Neural progenitor cell (in vitro differentiated cells): ENCODE data around the gene JADE2. TPM values are rescaled to one million over a fixed set of nuclear protein-coding genes. Genes with fewer than 3 reads are reported as not detected.

Experiments used
- DNase-seq: peaks from one replicate; pipeline ENCODE4 v3.0.0-alpha.2; 2016; ENCODE audit warnings: low spot score
- H2AFZ ChIP-seq: fragments of 200-600 bp; sonication (generic); replicated peaks from 2 replicates; pipeline ENCODE4 v1.6.1; 2016; ENCODE audit warnings: antibody characterized with exemption
- H3F3A ChIP-seq: fragments of 200-600 bp; sonication (generic); 2 replicates; pipeline ENCODE4 v1.6.1; 2016; ENCODE audit warnings: antibody characterized with exemption, low read depth
- H3K27ac ChIP-seq: fragments of 200-600 bp; sonication (generic); 2 replicates; pipeline ENCODE4 v1.5.1; 2016; ENCODE audit warnings: mild to moderate bottlenecking
- H3K27me3 ChIP-seq: fragments of 200-600 bp; sonication (generic); 2 replicates; pipeline ENCODE4 v1.6.1; 2016; ENCODE audit warnings: mild to moderate bottlenecking, moderate library complexity
- H3K36me3 ChIP-seq: fragments of 200-600 bp; sonication (generic); 2 replicates; pipeline ENCODE4 v1.5.1; 2016
- H3K4me1 ChIP-seq: fragments of 200-600 bp; sonication (generic); 2 replicates; pipeline ENCODE4 v1.6.1; 2016; ENCODE audit warnings: mixed run types
- H3K4me2 ChIP-seq: fragments of 200-600 bp; sonication (generic); 2 replicates; pipeline ENCODE4 v1.6.1; 2016
- H3K4me3 ChIP-seq: fragments of 200-600 bp; sonication (generic); 2 replicates; pipeline ENCODE4 v1.5.1; 2016
- H3K79me2 ChIP-seq: fragments of 200-600 bp; sonication (generic); 2 replicates; pipeline ENCODE4 v1.6.1; 2016; ENCODE audit warnings: low read depth
- H3K9ac ChIP-seq: fragments of 200-600 bp; sonication (generic); 2 replicates; pipeline ENCODE4 v1.6.1; 2016
- H3K9me3 ChIP-seq: fragments of 200-600 bp; sonication (generic); 2 replicates; pipeline ENCODE4 v1.5.1; 2016; ENCODE audit warnings: low read depth
- H4K20me1 ChIP-seq: fragments of 200-600 bp; sonication (generic); 2 replicates; pipeline ENCODE4 v1.6.1; 2016; ENCODE audit warnings: low read depth
- H3K27ac Mint-ChIP-seq: 3 replicates; pipeline ENCODE4 v1.8.0; 2021; ENCODE audit warnings: mixed read lengths
- H3K27me3 Mint-ChIP-seq: 2 replicates; pipeline ENCODE4 v1.8.0; 2022; ENCODE audit warnings: low read depth, mild to moderate bottlenecking, inconsistent platforms, moderate library complexity, mixed read lengths; ENCODE audit not compliant: insufficient read depth
- H3K36me3 Mint-ChIP-seq: 3 replicates; pipeline ENCODE4 v1.8.0; 2021; ENCODE audit warnings: mixed read lengths
- H3K4me1 Mint-ChIP-seq: 3 replicates; pipeline ENCODE4 v1.8.0; 2021; ENCODE audit warnings: mixed read lengths
- H3K4me3 Mint-ChIP-seq: 3 replicates; pipeline ENCODE4 v1.8.0; 2021; ENCODE audit warnings: mild to moderate bottlenecking, moderate library complexity, mixed read lengths
- H3K9me3 Mint-ChIP-seq: 3 replicates; pipeline ENCODE4 v1.8.0; 2020; ENCODE audit warnings: mixed read lengths
- CTCF ChIP-seq: fragments of 200-600 bp; sonication (generic); IDR thresholded peaks from 2 replicates; pipeline ENCODE4 v1.5.1; 2017; ENCODE audit warnings: antibody characterized with exemption, mild to moderate bottlenecking
- EZH2 ChIP-seq: fragments of 200-600 bp; sonication (generic); IDR thresholded peaks from 2 replicates; pipeline ENCODE4 v1.6.1; 2017; ENCODE audit warnings: antibody characterized with exemption, mild to moderate bottlenecking, moderate library complexity
- EZH2phosphoT487 ChIP-seq: fragments of 200-600 bp; sonication (generic); IDR thresholded peaks from 2 replicates; pipeline ENCODE4 v1.6.1; 2017; ENCODE audit warnings: antibody characterized with exemption
- total RNA-seq: library from RNA; depleted of rRNA; stranded (reverse); fragments of >200 nt; gene quantifications from 2 replicates; pipeline ENCODE4 v1.2.3, GENCODE V29; 2015; ENCODE audit warnings: low replicate concordance

JADE2 gene
- total RNA-seq, 1 donor from 2014 or later = 1.7 TPM

GRCh38 chr5:134524272-134524825 is 1.1 kb upstream of the JADE2 start:
- Histone ChIP-seq H3K27ac (no peak overlapping the region), H3K36me3 (no peaks in the 10 kb centered on the region), H3F3A (peaks cover 57% of the 10 kb centered on the region), H3K9ac (no peak overlapping the region), H3K4me1 (peaks cover 19% of the 10 kb centered on the region), H3K4me3 (peak overlapping the region; percentile 67), H4K20me1 (peaks cover 9% of the 10 kb centered on the region), H3K79me2 (peaks cover 7% of the 10 kb centered on the region), H3K4me2 (peak overlapping the region; percentile 95), H3K9me3 (no peaks in the 10 kb centered on the region), H2AFZ (peak overlapping the region; percentile 83), H3K27me3 (peaks cover 60% of the 10 kb centered on the region)
- peaks cover 3% of the 10 kb centered on the region for H3K9me3 Mint-ChIP-seq
- no peak overlapping the region for H3K27ac Mint-ChIP-seq
- H3K36me3 Mint-ChIP-seq = no peaks in the 10 kb centered on the region
- DNase-seq = peak; percentile 62
- H3K4me3 Mint-ChIP-seq = peak overlapping the region; percentile 87
- TF ChIP-seq EZH2phosphoT487 (no peak), EZH2 (peak; percentile 75)
- H3K4me1 Mint-ChIP-seq = peaks cover 20% of the 10 kb centered on the region
- H3K27me3 Mint-ChIP-seq = peaks cover 33% of the 10 kb centered on the region

DNA sequence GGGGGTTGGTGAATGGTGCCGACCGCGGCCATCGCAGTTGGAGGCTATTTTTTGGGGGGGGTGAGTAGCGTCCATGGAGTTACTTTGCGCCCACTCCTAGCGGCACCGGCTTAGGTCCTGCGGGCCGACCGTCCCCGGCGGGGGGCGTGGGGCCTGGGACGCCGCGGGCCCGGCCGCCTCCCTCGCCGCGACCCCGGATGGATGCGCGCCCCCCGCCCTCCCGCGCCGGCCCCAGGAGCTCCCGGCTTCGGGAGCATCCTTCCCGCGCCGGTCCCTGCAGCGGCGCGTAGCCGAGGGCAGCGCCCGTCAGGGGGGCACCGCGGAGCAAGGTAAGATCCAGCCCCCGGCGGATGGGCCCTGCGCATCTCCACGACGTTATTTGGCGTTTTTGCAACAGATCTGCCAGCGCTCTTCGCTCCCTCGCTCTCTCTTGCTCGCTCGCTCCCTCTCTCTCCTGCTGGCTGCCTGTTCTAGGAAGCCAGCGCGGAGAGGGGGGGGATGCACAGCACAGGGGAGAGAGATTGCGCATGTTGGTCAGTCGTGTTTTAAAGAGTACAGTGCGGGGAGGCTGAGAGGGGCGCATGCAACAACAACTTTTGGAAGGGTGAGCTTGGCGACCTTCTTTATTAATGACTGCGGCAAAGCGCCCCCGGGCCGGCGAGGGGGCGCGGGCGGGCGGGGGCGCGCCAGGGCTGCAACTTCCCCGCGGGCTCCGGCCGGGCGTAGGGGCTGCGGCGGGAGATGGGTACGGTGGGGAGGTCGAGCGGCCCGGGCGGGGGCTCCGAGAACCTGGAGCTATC is 413 bp downstream of the JADE2 start:
- DNase-seq = peak; percentile 88
- H3K4me3 Mint-ChIP-seq = peak overlapping the region; percentile 93
- Histone ChIP-seq H3K4me2 (peak overlapping the region; percentile 95), H3F3A (peaks cover 64% of the 10 kb centered on the region), H3K9ac (no peak overlapping the region), H3K27me3 (peaks cover 50% of the 10 kb centered on the region), H4K20me1 (peaks cover 9% of the 10 kb centered on the region), H3K36me3 (no peaks in the 10 kb centered on the region), H3K79me2 (peaks cover 22% of the 10 kb centered on the region), H3K4me3 (peak overlapping the region; percentile 67), H3K4me1 (peaks cover 31% of the 10 kb centered on the region), H3K27ac (no peak overlapping the region), H2AFZ (peak overlapping the region; percentile 89), H3K9me3 (no peaks in the 10 kb centered on the region)
- no peaks in the 10 kb centered on the region for H3K36me3 Mint-ChIP-seq
- peaks cover 3% of the 10 kb centered on the region for H3K9me3 Mint-ChIP-seq
- TF ChIP-seq EZH2phosphoT487 = no peak
- no peak for TF ChIP-seq EZH2
- TF ChIP-seq CTCF = no peak
- peaks cover 33% of the 10 kb centered on the region for H3K27me3 Mint-ChIP-seq
- H3K27ac Mint-ChIP-seq = no peak overlapping the region
- peaks cover 31% of the 10 kb centered on the region for H3K4me1 Mint-ChIP-seq

- peak overlapping the region; percentile 89 for H2AFZ ChIP-seq
- no peak overlapping the region for H3K27ac Mint-ChIP-seq
- H3K4me1 ChIP-seq = peaks cover 34% of the 10 kb centered on the region
Observed at GRCh38 chr5:134526483-134527155, 1.1 kb downstream of the JADE2 start.

More at GRCh38 chr5:134526483-134527155, 1.1 kb downstream of the JADE2 start:
- TF ChIP-seq EZH2phosphoT487 = no peak
- peak; percentile 51 for TF ChIP-seq CTCF
- H3K79me2 ChIP-seq = peaks cover 30% of the 10 kb centered on the region
- peaks cover 9% of the 10 kb centered on the region for H4K20me1 ChIP-seq
- DNase-seq = peak; percentile 79
- H3K9me3 Mint-ChIP-seq = peaks cover 3% of the 10 kb centered on the region
- H3K36me3 ChIP-seq = no peaks in the 10 kb centered on the region
- H3K36me3 Mint-ChIP-seq = no peaks in the 10 kb centered on the region
- H3K4me3 Mint-ChIP-seq = peak overlapping the region; percentile 91
- peaks cover 64% of the 10 kb centered on the region for H3F3A ChIP-seq
- peak overlapping the region; percentile 95 for H3K4me2 ChIP-seq
- peaks cover 31% of the 10 kb centered on the region for H3K4me1 Mint-ChIP-seq
- H3K27ac ChIP-seq = no peak overlapping the region
- peak overlapping the region; percentile 67 for H3K4me3 ChIP-seq
- peaks cover 33% of the 10 kb centered on the region for H3K27me3 Mint-ChIP-seq
- no peaks in the 10 kb centered on the region for H3K9me3 ChIP-seq
- no peak overlapping the region for H3K9ac ChIP-seq
- H3K27me3 ChIP-seq = peaks cover 44% of the 10 kb centered on the region
